ENCODE data around the gene SLIT1.

Gene SLIT1

DNA sequence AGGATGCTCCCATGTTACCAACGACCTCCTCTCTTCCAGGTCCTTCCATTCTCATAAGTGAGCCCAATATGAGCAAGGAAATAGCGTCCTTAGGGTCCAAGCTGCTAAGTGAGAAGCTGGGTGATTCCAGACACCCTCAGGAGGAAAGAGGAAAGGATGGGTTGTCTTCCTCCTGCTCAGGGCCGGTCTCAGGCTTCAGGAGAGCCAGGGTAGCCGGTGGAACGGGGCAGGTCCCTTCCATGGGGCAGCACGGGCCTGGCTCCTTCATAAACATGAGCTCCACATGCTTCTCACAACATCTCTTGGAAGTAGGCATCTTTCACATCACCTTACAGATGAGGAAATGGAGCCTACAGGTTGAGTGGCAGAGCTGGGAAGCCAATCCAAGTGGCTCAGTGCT is 12.7 kb downstream of the SLIT1 start:
- no peak for DNase-seq (ENCODE audit: low read depth in 2 of 2)

DNA sequence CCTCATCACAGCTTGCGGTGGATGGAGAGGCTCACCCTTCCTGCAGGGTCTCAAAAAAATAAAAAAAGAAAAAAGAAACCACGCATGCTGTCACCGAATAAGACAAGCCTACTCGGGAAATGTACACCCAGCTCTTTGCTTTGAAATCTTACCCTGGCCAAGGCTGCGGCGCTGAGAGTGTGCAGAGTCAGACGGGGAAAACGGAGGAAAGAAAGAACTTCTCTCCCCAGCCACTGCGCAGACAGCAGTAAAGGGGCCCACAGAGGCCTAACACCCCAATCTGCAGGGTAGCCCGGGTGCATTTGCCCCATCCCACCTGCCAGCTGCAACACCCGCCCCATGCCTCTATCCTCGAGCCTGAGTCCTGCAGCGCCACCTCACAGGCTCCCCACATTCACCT is 14.8 kb downstream of the SLIT1 start:
- DNase-seq (ENCODE audit: low read depth in 2 of 2) = no peak

- no peak for DNase-seq (ENCODE audit: low read depth in 2 of 2)
These were observed 15.7 kb downstream of the SLIT1 start for GRCh38 chr10:97169911-97170693.

DNA sequence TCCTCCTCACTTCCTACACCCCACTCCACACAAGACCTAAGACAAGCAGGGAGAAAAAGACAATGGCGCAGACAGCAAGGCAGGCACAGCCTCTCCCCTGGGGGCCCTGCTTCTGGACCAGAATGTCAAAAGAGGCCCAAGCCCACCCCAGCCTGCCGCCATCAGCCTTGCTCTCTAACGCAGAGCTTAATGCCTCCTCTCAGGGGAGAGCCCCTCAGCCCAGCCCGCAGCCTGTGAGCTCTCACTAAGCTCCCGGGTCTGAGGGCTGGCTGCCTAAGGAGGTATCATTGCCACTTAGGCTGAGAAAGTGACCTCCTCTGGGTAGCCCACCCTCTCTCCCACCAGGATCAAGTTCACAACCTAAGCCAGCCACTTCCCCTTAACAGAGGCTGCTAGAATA is 16.7 kb downstream of the SLIT1 start:
- DNase-seq (ENCODE audit: low read depth in 2 of 2) = no peak

DNA sequence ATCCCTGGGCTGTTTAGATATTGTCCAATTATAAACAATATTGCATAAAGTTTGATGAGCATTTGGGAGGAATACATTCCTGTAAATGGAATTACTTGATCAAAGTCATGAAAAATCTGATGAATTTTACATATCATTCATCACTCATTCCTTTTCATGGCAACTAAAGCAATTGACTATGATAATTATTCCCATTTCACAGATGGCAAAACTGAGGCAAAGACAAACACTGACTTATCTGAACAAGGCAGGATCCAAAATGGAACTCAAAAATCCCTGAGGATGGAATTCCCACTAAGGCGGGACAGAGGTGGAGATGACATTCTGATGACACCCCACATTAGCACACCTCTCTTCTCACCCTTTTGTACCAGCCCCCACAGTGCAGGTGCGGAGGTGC is 17.1 kb downstream of the SLIT1 start:
- DNase-seq (ENCODE audit: low read depth in 2 of 2) = no peak

- no peak for DNase-seq (ENCODE audit: low read depth in 2 of 2)
These were observed 20.3 kb downstream of the SLIT1 start for GRCh38 chr10:97165499-97165898.

- no peak for DNase-seq (ENCODE audit: low read depth in 2 of 2)
These were observed 21.8 kb downstream of the SLIT1 start for GRCh38 chr10:97163781-97164501.

- DNase-seq (ENCODE audit: low read depth in 2 of 2) = no peak
These were observed 22.6 kb downstream of the SLIT1 start for GRCh38 chr10:97163181-97163580.

GRCh38 chr10:97159646-97160305 is 26.0 kb downstream of the SLIT1 start:
- no peak for DNase-seq (ENCODE audit: low read depth in 2 of 2)

DNA sequence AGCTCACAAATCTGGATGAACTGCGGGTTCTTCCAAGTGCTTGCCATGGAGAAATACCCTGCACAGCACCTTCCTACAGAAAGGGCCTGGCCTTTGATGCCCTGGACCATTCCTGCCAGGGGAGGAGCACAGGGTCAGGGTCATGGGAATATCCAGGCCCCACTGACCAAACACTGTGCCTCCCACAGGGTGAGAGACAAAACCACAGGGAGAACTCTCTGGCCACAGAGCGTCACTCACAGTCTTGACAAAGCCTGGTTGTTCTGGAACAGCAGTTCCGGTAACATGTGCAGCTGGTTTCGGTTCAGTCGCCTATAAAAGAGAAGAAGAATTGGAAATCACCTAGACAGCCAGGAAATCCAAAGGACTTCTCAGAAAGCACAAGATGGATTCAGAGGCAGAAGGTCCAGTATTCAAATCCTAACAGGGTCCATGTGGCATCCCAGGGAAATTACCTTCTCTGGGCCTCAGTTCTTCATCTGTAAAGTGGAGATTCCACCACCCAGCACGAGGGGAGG is 28.1 kb downstream of the SLIT1 start:
- no peak for DNase-seq (ENCODE audit: low read depth in 2 of 2)

DNA sequence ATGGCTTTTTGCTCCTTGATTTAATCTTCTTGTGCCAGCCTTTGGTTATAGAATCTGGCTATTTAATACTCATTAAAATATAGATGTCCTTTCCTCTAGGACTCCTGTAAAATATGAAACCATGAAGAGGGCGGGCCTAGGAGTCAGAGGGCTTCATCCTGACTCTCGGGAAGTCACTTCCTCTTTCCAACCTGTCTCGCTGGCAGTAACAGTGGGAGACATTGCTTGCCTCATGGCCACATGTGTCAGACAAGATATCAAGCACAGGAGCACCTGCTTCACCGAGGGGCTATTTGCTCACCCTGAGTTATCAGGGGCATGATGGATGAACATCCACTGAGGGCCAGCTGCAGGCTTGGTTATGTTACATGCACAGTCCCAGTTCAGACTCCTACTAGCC is 31.0 kb downstream of the SLIT1 start:
- no peak for DNase-seq (ENCODE audit: low read depth in 2 of 2)

- DNase-seq (ENCODE audit: low read depth in 2 of 2) = no peak
These were observed 31.6 kb downstream of the SLIT1 start for GRCh38 chr10:97154162-97154561.

- no peak for DNase-seq (ENCODE audit: low read depth in 2 of 2)
These were observed 32.4 kb downstream of the SLIT1 start for GRCh38 chr10:97153270-97153850.

GRCh38 chr10:97151307-97151914 is 34.3 kb downstream of the SLIT1 start:
- DNase-seq (ENCODE audit: low read depth in 2 of 2) = no peak

DNA sequence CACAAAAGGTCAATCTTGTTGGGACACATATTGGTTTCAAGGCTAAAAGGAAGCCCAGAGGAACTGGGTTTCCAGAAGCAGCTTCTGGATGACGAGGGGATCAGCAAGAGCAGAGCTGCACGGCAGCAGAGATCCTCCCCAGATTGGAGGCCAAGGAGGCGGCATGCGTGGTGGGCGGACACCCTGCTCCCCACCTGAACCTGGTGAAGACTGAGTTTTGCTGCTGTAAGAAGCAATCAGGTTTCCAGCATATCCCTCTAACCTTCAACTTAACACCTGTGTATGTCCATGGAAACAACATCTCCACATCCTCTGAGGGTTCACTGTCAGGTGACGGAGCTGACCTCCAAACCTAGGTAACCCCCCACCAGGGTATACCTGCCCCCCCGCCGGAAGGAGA is 35.1 kb downstream of the SLIT1 start:
- no peak for DNase-seq (ENCODE audit: low read depth in 2 of 2)

- DNase-seq (ENCODE audit: low read depth in 2 of 2) = no peak
These were observed 35.7 kb downstream of the SLIT1 start for GRCh38 chr10:97150013-97150595.

DNA sequence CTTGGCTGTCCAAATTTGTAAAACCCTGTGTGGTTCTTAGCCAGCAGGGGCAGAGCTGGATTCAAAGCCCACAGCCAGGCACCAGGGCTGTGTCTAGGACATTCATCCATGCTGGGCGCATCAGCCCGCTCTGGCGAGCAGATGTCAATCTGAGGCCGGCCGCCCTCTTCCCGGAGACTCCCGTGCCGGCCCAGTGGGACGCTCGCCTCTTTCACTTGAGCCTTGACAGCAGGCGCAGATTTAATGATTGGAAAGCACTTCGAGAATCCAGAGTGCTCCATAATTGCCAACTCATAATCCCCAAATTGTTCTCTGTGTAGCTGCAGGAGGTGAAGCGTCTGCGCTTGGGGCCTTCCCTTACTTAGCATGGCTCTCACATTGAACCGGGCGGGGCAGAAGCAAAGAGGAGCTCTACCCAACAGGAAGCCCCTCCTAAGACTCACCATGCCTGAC is 36.7 kb downstream of the SLIT1 start:
- no peak for DNase-seq (ENCODE audit: low read depth in 2 of 2)

GRCh38 chr10:97144297-97144696 is 41.5 kb downstream of the SLIT1 start:
- DNase-seq (ENCODE audit: low read depth in 2 of 2) = no peak

DNA sequence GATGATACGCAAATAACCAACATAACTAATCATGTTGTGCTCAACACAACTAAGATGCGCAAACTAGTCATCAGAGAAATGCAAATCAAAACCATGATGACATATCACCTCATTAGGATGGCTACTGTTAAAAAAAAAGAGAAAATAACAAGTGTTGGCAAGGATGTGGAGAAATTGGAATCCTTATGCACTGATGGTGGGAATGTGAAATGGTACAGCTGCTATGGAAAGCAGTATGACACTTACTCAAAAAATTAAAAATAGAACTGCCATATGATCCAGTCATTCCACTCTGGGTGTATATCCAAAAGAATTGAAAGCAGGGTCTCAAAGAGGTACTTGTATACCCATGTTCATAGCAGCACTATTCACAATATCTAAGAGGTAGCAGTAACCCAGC is 42.9 kb downstream of the SLIT1 start:
- DNase-seq (ENCODE audit: low read depth in 2 of 2) = no peak

DNA sequence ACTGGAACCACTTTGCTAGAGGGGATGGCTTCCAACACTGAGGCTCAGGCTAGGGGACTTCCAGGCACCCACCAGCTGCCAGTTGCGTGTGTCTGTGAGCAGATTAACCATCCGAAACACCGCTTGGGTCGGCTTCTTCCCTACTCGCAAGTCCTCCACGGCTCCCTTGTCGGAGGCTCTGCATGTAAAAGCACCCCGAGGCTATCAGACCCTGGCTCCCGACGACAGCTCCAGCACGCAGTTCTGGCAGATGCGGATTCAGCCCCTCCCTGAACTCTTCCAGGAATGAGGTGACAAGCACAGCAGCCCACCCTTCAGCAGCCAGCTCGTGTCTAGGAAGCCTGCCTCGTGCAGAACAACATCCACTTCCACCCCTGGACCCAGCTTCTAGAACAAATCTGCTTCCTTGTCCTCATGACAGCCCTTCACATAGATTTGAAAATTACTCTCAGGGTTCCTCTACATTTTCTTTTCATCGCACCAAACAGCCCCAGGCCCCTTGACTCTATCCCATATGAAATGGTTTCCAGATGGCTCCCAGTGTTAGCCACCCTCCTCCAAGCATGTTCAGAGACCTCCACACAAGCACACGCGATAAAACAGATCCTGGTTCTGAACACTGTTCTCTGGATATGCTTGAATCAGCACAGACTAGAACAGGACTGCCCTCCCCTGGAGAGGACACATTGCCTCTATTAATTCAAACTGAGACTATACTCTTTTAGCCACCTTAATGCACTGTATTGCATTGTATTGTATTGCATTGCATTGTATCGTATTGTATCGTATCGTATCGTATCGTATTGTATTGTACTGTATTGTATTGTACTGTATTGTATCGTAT is 44.6 kb downstream of the SLIT1 start:
- DNase-seq (ENCODE audit: low read depth in 2 of 2) = no peak
